Fibroblast of skin of abdomen (primary cell): ENCODE data around the gene SMIM35. TPM values are rescaled to one million over a fixed set of nuclear protein-coding genes. Genes with fewer than 3 reads are reported as not detected.

Experiments
- DNase-seq: peaks from one replicate; pipeline ENCODE4 v3.0.0-alpha.2; 2013
- polyA plus RNA-seq, 2 experiments: library from polyadenylated mRNA; unstranded; fragments of 120-200 nt; gene quantifications; one replicate each; pipeline ENCODE4 v1.2.1, GENCODE V29; 2013; ENCODE audit not compliant: insufficient read length in 2 of 2

Gene SMIM35
- not detected for polyA plus RNA-seq (2013, experiment 1 of 2; ENCODE audit: insufficient read length)
- polyA plus RNA-seq (2013, experiment 2 of 2; ENCODE audit: insufficient read length) = not detected

DNA sequence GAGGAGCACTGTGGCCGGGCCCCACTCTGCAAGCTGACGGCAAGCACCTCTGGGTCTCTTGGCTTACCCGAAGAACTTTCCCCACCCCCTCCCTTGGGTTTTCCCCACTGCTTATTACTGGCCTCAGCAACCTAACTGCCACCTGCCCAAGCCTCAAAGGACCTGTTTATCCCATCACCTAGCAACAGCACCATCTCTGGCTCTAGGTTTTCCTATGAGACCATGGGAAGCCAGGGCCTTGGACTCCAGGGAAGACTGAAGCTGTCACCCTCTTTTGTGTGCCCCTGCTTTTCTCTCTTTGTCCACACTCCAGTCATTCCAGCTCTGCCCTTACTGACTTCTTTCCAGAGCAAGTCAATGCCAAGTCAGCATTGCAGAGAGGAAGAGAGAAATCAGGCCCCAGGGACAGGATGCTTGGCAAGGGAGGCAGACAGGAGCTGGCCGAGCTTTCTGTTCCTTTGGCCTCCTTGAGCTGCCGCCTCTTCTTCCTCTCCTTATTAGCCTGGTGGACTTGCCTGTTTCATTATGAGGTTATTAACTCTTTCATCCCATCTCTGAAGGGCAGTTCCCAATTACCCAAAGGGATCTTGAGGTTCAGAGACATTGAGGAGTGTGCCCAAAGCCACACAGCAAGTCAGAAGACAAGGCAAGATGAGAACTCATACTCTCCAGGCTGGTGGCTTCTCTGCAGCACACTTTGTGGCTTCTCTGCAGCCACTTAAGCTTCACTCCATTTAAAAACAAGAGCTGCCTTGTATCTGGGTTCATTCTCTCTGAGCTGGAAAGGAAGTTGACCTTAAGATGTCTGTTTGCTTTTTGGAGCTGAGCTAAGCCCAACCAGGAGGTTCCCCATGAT, at the start of gene SMIM35:
Gene SMIM35, minus strand, starts transcription at position 51 of the 856 bp plus-strand sequence. CDS start 206 bp downstream, outside the sequence.
- DNase-seq = no peak

DNA sequence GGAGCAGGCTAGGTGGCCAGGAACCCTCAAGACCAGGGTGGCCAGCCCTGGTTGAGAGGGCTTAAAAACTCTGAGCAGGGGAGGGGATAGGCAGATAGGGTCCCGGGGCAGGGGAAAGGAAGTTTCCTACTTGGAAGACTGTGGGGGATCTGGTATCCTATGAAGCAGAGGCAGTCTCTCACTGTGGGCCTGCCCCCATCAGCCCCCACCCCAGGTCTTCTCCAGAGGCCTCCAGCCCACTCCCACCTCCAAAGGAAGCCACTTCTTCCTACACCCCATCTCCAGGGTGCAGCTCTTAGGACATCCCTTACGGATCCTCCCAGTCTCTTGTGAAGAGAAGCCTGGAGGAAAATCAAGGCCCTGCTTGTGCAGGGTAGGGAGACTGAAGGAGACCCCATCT, 49.6 kb upstream of the SMIM35 start:
- DNase-seq = no peak

DNA sequence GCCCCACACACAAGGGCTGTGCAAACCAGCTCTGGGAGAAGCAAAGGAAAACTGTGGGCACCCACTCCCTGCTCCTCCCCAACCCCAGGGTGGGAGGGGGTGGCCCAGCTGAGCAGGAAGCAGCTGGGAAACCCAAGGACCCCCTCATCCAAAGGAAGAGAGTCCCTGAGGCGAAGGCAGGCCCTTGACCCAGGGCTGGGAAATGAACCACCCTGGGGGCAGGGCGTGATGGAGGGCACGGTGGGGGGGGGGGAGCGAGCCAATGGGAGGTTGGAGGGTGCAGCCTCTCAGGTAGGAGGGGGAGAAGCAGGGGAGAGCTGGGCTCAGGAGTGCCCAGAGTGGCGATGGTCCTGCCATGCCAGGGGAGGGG, 49.0 kb upstream of the SMIM35 start:
- DNase-seq = no peak

DNA sequence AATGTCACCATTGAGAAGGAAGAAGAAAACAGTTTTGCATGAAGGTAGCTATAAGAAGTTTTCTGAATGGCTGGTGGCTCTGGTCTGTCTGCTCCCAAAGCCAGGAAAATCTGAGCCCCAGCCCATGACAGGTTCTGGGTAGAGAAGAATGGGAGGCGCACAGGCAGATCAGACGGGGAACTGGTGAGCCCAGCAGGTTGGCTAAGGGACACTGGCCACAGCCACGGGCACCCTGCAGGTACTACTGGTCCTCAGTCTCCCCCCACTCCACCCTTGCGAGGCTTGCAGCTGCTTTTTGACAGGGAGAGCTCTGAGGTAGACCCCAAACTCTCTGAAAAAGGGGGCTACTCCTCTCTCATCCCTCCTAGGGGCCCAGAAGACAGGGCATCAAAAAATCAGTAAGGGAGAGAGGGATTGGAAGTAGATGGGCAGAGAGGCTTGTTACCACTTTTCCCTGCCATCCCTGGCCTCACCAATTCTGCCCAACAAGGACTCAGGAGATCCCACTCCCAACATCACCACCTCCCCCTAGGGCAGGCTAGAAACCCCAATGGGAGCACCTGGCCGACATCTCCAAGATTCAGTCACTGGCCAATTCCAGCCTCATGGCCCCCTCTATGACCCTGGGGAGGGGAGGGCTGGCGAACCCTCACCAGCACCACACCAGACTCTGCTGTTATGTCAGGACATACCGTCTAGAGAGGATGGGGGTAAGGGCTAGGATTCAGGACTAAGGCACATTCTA, 48.5 kb upstream of the SMIM35 start:
- no peak for DNase-seq

DNA sequence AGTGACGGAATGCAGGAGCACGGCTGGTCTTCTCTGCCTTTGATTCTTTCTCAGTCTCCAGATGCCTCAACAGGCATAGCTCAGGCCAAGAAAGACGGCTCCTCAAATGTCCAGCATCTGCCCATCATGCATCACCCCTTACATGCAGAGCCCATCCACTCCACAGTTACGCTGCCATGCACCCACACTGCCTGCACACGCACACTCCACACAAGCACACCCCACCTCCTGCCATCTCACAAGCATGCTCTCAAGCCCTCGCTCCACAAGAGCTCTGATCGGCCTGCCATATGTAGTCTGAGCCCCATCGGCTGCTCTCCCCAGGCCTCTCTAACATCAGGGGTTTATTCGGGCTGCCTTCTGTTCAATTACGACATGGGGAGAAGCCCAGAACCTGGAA, 47.1 kb upstream of the SMIM35 start:
- DNase-seq = no peak

DNA sequence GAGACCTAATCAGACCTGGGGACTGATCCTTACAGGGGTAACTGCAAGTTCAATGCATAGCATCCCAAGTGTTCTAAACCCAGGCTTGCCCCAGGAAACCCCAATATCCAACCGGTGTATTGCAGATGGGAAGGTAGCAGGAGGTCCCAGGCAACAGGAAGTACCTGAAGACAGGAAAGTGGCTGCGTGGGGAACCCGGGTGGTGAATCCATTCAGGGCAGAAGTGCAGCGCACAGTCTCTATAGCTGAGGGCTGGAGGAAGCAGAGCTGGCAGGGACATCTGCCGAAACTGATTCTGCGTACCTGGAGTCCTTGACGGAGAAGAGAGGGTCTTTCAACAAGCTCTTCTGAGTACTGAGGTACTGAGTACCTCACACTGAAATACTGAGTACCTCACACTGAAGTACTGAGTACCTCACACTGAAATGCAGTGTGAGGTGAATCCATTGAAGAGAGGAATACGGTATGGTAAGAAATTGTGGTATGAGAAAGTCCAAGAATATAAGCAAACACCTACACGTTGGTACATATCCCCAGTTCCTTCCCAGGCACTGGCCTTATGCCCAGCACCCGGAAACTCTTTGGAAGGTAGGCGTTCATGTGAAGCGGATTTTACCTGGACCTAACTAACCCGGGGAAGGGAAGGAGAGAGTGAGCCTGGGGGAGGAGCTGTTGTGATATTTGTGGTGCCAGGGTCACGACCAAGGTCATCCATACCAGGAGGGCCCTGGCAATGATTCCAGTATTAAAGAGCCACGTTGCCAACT, 45.8 kb upstream of the SMIM35 start:
- no peak for DNase-seq

DNA sequence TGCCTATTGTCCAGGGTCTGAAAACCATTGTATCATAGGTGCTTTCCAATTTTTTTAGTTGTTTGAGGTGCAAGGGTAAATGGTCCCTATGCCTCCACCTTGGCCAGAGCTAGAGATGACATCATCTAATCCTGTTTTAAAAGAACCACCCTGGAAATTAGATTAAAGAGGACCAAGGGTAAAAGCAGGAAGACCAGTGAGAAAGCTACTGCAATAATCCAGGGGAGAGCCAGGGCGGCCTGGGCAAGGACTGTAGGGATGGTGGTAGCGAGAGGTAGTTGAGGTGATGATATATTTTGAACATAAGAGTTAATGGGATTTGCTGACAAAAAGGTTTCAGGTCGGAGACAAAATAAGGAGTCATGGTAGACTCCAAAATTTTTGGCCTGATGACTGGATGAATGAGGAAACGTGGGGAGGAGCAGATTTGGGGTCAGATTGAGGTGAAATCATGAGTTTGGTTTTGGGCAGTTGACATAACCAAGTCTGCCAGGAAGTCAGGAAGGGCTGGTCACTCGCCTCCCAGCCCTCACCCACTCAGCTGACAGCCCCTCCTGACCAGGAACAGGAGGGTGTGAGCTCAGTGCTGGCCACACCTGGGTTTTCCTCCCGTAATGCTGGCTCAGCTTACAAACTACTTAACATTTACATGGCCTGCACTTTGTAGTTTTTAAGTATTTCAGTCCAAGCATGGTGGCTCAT, 42.9 kb upstream of the SMIM35 start:
- DNase-seq = no peak

DNA sequence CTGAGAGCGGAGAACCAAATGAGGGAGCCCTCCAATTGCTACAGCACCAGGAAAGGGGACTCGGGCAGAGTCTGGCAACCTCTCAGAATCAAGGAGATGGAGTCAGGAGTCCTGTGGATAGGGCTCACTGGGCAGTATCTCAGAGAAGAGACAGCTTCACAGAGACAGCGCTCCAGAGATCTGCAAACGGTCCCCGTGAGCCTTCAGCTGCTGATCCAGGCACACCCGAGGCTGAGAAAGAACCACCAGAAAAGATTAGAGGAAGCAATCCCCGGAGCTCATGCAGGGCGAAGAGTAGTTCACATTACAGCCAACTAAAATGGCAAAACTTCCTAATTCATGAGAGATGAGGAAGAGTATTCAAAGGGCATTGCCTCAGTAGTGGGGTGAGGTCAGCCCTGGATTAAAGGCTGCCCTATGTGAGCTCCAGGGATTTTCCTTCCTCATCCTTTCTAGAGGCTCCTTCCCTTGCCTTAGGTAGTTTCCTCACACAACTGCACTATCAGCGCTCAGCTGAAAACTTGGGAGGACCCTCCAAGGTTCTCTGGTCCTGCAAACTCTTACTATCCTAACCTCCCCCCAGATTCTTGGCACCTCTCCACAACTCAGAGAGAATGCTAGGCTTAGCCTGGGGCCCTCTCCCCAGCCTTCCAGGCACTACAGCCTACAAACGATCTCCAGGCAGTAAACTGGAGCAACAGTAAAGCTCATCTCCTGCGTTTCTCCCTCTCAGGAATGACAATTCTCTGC, 42.1 kb upstream of the SMIM35 start:
- DNase-seq = no peak

DNA sequence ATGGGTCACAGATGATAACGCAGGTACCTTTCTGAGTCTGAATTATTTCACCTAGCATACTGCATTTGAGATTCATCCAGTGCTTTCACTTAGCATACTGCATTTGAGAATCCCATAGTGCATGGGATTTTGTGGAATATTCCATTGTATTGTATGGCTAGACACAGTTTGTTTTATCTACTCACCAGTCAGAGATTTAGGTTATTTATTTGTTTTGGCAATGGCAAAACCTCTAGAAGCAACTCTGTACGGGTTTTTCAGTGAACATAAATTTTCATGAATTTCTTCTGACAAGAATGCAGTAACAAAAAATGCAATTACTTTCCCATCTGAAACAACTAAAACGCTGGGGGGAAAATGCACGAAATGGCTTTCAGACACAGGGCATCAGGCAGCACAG, 41.5 kb upstream of the SMIM35 start:
- DNase-seq = no peak

DNA sequence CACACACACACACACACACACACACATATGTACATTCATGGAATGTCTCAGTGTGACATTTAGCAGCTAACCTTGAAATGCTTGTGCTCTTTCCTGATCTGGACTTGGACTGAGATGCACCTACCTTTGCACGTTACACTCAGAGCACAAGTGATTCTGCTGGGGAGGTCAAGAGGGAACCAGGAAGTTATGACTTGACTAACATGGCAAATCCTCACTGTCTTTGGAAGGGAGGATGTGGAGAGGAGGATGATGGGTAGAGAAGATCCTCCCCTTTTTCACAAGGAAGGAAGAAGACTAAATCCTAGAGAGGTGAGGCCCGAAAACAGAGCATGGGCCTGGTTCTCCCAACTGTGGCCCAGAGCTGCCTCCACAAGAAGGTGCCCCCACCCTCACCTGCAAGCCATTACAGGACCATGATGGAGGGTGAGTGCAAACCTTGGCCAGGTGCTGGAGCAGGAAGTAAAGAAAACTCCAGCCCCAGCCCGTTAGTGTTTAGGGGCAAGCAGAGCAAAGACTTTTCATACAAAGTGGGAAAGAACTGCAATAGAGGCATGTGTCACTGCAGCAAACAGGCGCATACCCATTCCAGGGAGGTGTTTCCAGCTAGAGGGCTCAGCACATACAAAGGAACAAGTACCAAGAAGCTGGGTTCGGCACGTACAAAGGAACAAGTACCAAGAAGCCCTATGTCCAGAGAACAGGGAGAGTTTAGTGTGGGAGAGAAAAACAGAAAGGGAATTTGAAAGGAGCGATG, 39.5 kb upstream of the SMIM35 start:
- no peak for DNase-seq

DNA sequence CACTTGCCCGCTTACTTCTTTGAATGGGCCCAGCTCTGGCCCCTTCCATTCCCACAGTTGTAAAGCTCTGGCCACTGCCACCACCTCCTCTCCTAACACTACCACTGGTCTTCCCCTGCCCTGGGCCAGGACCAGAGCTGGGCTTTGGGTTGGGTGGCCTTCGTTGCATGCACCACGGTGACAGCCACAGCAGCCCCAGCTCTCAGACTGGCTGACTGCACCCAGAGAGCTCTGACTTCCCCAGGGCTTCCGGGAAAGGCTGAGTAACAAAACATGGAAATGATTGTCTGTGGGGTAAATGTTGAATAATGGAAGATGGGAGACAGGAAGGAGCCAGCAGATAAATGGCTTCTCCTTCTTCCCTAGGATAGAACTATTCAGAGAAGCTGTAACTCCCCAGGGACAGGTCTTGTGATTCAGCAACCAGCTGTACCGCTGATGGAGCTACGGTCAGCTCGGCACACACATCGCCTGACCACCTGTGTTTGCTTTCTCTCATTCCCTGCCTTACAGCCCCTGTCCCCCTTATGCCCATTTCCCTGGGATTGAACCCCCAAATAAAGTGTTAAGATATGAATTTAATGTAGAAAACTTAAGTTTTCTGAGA, 38.3 kb upstream of the SMIM35 start:
- DNase-seq = no peak

DNA sequence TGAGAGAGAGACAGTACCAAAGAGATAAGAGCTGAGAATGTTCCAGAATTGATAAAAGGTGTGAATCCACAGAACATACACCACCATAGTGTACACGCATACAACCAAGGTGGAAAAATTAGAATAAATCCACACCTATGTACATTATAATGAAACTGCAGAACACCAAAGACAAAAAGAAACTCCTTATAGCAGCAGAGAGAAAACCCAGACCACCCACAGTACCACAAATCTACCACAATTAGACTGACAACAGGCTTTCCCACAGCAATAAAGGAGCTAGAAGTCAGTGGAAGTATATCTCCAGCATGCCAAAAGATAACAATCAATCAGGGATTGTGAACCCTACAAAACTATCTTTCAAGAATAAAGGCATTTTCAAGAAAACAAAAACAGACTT, 34.0 kb upstream of the SMIM35 start:
- no peak for DNase-seq

DNA sequence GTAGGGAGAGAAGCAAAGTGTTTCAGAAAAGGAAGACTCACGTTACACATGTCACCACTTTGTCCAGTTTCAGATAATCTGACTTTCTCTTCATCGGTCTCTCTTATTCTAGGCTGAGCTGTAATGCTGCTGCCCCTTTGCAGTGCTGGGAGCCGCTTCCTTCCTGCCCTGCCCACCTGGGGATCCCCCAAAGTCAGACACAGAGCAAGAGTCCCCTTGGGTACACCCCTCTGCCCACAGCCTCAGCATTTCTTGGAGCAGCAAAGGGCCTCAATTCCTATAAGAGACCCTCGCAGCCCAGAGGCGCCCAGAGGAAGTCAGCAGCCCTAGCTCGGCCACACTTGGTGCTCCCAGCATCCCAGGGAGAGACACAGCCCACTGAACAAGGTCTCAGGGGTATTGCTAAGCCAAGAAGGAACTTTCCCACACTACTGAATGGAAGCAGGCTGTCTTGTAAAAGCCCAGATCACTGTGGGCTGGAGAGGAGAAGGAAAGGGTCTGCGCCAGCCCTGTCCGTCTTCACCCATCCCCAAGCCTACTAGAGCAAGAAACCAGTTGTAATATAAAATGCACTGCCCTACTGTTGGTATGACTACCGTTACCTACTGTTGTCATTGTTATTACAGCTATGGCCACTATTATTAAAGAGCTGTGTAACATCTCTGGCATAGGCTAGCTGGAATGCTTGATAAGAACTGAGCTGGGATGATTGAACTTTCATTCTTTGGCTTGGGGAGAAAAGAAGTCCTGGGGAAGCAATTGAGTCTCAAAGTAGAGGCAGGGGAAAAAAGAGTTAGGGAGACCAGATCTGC, 31.2 kb upstream of the SMIM35 start:
- no peak for DNase-seq

DNA sequence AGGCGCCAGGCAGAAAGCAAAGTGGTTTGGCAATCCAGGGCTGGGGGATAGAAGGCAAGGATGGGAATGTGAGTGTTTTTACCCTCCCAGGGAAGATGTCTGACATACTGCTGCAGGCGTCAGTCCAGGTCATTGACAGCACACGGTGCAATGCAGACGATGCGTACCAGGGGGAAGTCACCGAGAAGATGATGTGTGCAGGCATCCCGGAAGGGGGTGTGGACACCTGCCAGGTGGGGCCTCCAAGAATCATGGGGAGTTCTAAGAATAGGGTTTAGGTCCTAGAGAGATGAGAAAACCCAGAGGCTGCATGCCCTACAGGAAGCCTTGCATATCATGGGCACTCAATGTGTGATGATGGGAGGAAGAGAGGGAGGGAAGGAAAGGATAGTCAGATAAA, 28.3 kb upstream of the SMIM35 start:
- DNase-seq = no peak

DNA sequence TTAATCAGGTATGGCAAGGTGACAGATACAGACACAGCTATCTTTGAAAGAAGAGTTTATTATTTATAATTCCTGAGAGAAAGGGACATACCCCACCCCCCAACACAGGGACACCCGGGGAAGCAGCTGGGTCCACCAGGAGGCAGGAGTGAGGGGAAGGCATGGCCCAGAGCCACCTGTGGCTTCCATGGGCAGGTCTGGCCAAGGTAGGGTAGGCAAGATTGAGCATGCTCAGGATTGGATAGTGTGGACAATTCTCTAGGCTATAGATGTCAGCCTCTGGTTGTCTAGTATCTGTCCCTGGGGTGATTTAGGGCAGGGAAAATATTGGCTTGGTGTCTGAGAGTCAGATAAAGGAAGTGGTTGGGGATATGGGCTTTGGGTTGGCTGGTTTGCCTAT, 27.5 kb upstream of the SMIM35 start:
- DNase-seq = no peak

DNA sequence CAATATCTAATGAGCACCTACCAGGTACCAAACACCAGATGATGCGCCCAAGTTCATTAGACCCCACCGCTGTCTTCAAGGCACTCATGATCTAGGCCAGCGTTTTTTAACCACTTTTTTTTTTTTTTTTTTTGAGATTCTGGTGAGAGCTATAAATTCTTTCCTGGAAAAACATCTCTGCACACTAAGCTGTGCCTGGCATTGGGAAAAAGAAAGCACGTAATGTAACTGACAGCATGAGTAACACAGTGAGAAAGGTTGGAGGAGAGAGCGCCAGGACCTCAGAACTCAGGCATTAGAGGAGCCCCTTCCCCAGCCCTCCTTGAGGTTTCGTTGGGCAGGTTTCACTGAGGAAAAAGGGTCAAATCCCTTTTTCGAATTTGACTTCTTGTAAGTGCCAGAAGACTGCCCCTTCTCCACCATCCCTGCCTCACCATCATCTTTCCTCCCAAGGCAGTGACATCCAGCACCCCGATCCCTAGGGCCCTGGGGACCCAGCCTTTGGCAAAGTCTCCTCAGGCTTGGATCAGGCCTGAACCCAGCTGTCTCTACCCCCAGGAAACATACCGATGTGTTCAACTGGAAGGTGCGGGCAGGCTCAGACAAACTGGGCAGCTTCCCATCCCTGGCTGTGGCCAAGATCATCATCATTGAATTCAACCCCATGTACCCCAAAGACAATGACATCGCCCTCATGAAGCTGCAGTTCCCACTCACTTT, 26.1 kb upstream of the SMIM35 start:
- no peak for DNase-seq

DNA sequence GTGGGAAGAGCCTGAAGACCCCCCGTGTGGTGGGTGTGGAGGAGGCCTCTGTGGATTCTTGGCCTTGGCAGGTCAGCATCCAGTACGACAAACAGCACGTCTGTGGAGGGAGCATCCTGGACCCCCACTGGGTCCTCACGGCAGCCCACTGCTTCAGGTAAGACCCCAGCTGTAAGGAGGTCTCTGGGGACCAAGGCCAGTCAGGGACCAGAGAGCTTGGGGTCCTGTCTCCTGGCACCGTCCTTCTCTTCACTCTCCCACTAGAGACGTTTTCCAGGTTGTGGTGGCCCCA, 24.9 kb upstream of the SMIM35 start:
- no peak for DNase-seq

DNA sequence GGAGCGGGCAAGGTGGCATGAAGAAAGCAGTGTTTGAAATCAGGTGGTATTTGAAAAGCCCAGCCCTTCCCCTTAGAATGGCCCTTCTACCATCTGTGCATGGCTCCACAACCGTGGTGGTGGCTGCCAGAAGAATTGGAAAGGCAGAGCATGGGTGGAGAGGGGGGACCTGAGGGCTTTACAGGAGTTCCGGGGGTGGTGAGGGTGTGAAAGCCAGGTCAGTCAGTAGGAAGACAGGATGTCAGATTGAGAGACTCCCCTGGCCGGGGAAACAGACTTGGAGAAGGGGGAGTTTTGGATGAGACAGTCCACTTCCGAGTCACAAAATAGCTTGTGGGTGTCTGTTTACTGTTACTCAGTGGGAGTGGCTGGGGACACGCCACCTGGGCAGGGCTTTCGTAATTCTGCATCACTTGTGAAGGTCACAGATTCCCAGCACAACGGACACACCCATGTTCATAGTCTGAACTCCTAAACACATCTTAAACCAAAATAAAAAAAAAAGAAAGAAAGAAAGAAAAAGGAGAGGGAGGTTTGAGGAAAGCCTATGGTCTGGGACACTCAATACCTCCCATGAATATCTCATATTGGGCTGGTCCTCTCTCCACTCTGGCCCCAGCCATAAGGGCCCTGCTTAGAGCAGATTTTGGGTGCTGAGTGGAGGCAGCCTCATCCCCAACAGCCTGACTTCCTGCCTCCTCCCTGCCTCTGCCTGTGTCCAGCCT, 24.4 kb upstream of the SMIM35 start:
- DNase-seq = no peak
